Gastrocnemius medialis (tissue), 4 donors: Measurements from ENCODE around the gene FFAR4. TPM values are rescaled to one million over a fixed set of nuclear protein-coding genes. Genes with fewer than 3 reads are reported as not detected.

Source experiments
- ATAC-seq, 2 donors: fragments of 150-250 bp; one replicate each; pipeline ENCODE4 v1.9.1; 2016
- DNase-seq, 2 donors: peaks; one replicate each; pipeline ENCODE4 v3.0.0-alpha.2; 2019
- H3K27ac ChIP-seq, 4 donors: fragments of 200-600 bp; sonication (generic); 1 replicate in 1 of 4; 2 replicates in 3 of 4; pipeline ENCODE4 v1.5.1; 2016 to 2018; ENCODE audit warnings: mild to moderate bottlenecking in 2 of 4, moderate library complexity in 1 of 4
- H3K27me3 ChIP-seq, 3 donors: fragments of 200-600 bp; sonication (generic) in 2 of 3; 1 replicate in 1 of 3; 2 replicates in 2 of 3; pipeline versions ENCODE4 v1.5.1 to v1.6.0; 2016 to 2019; ENCODE audit warnings: mild to moderate bottlenecking in 1 of 3, moderate library complexity in 1 of 3
- H3K36me3 ChIP-seq, 2 donors: fragments of 200-600 bp; sonication (generic) in 1 of 2; one replicate each; pipeline ENCODE4 v1.5.1; 2017 to 2018
- H3K4me1 ChIP-seq, 2 donors: fragments of 200-600 bp; sonication (generic) in 1 of 2; one replicate each; pipeline ENCODE4 v1.5.1; 2016 to 2017; ENCODE audit warnings: mild to moderate bottlenecking in 2 of 2
- H3K4me3 ChIP-seq, 4 donors: fragments of 200-600 bp; sonication (generic) in 3 of 4; 1 replicate in 1 of 4; 2 replicates in 3 of 4; pipeline ENCODE4 v1.5.1; 2016 to 2019; ENCODE audit warnings: mild to moderate bottlenecking in 2 of 4
- H3K9me3 ChIP-seq, 3 donors: fragments of 200-600 bp; sonication (generic) in 2 of 3; 1 replicate in 1 of 3; 2 replicates in 2 of 3; pipeline ENCODE4 v1.5.1; 2016 to 2019
- CTCF ChIP-seq, 5 experiments: fragments of 450-650 bp in 3 of 5; fragments of 200-600 bp in 2 of 5; sonication (generic) in 2 of 5; IDR thresholded peaks in 4 of 5; conservative IDR thresholded peaks in 1 of 5; 1 replicate in 4 of 5; 2 replicates in 1 of 5; pipeline ENCODE4 v1.5.1; 2016 to 2019; ENCODE audit warnings: antibody characterized with exemption in 5 of 5, mild to moderate bottlenecking in 3 of 5, moderate library complexity in 3 of 5
- POLR2A ChIP-seq, 2 donors: fragments of 450-650 bp; IDR thresholded peaks; one replicate each; pipeline ENCODE4 v1.6.1; 2017; ENCODE audit warnings: antibody characterized with exemption in 2 of 2, mild to moderate bottlenecking in 2 of 2, moderate library complexity in 2 of 2
- in situ Hi-C, 4 donors: fragments of 200-750 bp; cut with MboI; loops; one replicate each; pipeline versions ENCODE4 v1.15.0 to v1.8.0; 2017; ENCODE audit warnings: low sequenced_read_pairs in 4 of 4
- intact Hi-C: fragments of 100-400 bp; cut with DNase I; formaldehyde crosslinking; loops from one replicate; pipeline ENCODE4 v1.15.1; 2023; ENCODE audit warnings: low total_unique reads
- total RNA-seq, 4 donors: library from RNA; depleted of rRNA; stranded (reverse); fragments of >200 nt; gene quantifications; one replicate each; pipeline versions ENCODE4 v1.1.0 to v1.2.3, GENCODE V29; 2016

Gene FFAR4
- total RNA-seq, 4 donors from 2014 or later: 0.10 to 0.17 TPM; not detected in 2

- Histone ChIP-seq H3K4me3 (no peak overlapping the region), H3K36me3 (no peaks in the 10 kb centered on the region), H3K27ac (no peak overlapping the region), H3K4me1 (no peaks in the 10 kb centered on the region), H3K9me3 (no peaks in the 10 kb centered on the region), H3K27me3 (no peaks in the 10 kb centered on the region)
- TF ChIP-seq POLR2A (IDR thresholded peaks at IDR 0.05) (no peak), CTCF (IDR thresholded peaks at IDR 0.05 in 4 of 5, conservative IDR thresholded peaks at IDR 0.05 in 1 of 5) (no peak)
- ATAC-seq (no peak), DNase-seq (no peak)
- in situ Hi-C loops: no loop called here
- intact Hi-C loops: no loop called here
These were observed 47.8 kb downstream of the FFAR4 start for GRCh38 chr10:93614101-93614825.

GRCh38 chr10:93615576-93616235 is 49.2 kb downstream of the FFAR4 start:
- in situ Hi-C loops (no loop called here), intact Hi-C loops (no loop called here)
- no peaks in the 10 kb centered on the region for H3K4me1 ChIP-seq
- H3K27ac ChIP-seq: no peak overlapping the region
- TF ChIP-seq POLR2A (IDR thresholded peaks at IDR 0.05): no peak
- no peak for TF ChIP-seq CTCF (IDR thresholded peaks at IDR 0.05 in 4 of 5, conservative IDR thresholded peaks at IDR 0.05 in 1 of 5)
- no peak overlapping the region for H3K4me3 ChIP-seq
- no peak for ATAC-seq
- no peaks in the 10 kb centered on the region for H3K9me3 ChIP-seq
- no peaks in the 10 kb centered on the region for H3K36me3 ChIP-seq
- no peak for DNase-seq
- no peaks in the 10 kb centered on the region for H3K27me3 ChIP-seq

DNA sequence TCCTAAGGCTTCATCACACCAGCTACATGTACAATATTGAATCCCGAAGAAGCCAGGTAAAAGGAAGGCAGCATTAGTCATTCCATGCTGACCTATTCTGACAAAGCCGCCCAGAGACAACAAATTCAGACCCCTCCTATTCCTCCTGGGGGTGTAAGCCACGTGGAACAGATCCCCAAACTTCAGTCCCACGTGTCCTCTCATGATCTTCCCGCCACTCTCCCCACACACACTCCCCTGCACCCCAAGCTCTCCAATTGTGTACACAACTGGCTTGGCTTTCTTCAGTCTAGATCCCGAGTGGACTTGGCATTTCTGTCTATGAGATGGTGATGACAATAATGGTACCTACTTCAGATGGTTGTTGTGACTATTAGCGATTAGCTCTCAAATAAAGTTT is 54.5 kb downstream of the FFAR4 start:
- TF ChIP-seq CTCF (IDR thresholded peaks at IDR 0.05 in 4 of 5, conservative IDR thresholded peaks at IDR 0.05 in 1 of 5) (no peak), POLR2A (IDR thresholded peaks at IDR 0.05) (no peak)
- Histone ChIP-seq H3K4me3 (no peak overlapping the region), H3K9me3 (no peaks in the 10 kb centered on the region), H3K27me3 (no peaks in the 10 kb centered on the region), H3K36me3 (no peaks in the 10 kb centered on the region), H3K4me1 (no peaks in the 10 kb centered on the region), H3K27ac (no peak overlapping the region)
- no peak for DNase-seq
- ATAC-seq: no peak
- in situ Hi-C loops (no loop called here), intact Hi-C loops (no loop called here)

DNA sequence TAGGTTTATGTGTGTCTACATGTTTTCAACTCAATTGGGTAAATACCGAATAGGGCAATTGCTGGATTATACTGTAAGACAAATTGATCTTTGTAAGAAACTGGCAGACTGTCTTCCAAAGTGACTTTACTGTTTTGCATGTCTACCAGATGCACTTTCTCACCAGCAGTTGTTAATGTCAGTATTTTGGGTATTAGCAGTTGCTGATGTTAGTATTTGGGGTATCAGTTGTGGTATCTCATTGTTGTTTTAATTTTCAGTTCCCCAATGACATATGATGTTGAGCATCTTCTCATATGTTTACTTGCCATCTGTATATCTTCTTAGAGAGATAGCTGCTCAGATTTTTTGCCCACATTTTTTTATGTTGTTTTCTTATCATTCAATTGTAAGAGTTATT is 56.5 kb downstream of the FFAR4 start:
- DNase-seq: no peak
- H3K4me1 ChIP-seq: no peaks in the 10 kb centered on the region
- intact Hi-C loops (no loop called here), in situ Hi-C loops (no loop called here)
- H3K27me3 ChIP-seq: no peaks in the 10 kb centered on the region
- H3K9me3 ChIP-seq: no peaks in the 10 kb centered on the region
- H3K27ac ChIP-seq: no peak overlapping the region
- H3K36me3 ChIP-seq: no peaks in the 10 kb centered on the region
- no peak for ATAC-seq
- no peak for TF ChIP-seq CTCF (IDR thresholded peaks at IDR 0.05 in 4 of 5, conservative IDR thresholded peaks at IDR 0.05 in 1 of 5)
- TF ChIP-seq POLR2A (IDR thresholded peaks at IDR 0.05): no peak
- no peak overlapping the region for H3K4me3 ChIP-seq
